Heart left ventricle (tissue), 13 donors: ENCODE measurements around the gene TMEM250.

ENCODE experiments used
- CTCF ChIP-seq, 12 donors: fragments of 200-600 bp; sonication (generic) in 4 of 12; IDR thresholded peaks; one replicate each; pipeline versions ENCODE4 v1.5.0 to v1.8.0; 2018 to 2022; ENCODE audit warnings: antibody characterized with exemption in 12 of 12, mild to moderate bottlenecking in 5 of 12
- POLR2A ChIP-seq, 2 donors: fragments of 450-650 bp; IDR thresholded peaks; one replicate each; pipeline ENCODE4 v1.6.1; 2017; ENCODE audit warnings: antibody characterized with exemption in 2 of 2, mild to moderate bottlenecking in 2 of 2, moderate library complexity in 2 of 2
- donor health status: ischemic (EF 13 %, LVEDD 7.1; RV severe dilation, severe dysfunction).
- donor health status: DM: no; HTN: yes; CAD: no.
- donor health status: DM: no; HTN: no; CAD: no.
- donor health status: ischemic (EF 25% LVEDD 6.9; RV normal size, moderate dysfunction).
- donor health status: ischemic (EF 25% LVEDD 5.7; RV mildly dilated, moderate dysfunction).
- donor health status: ischemic (EF 35%, LVEDD 5.7; RV mildly dilated, moderate dysfunction).
- donor health status: nonischemic (EF 11% LVEDD 7.7; RV severe dilation, severe dysfunction).
- donor health status: DM: yes; HTN: yes; CAD: no.
- donor health status: PGD.
- donor health status: ischemic (EF 29% LVEDD 5.4; RV normal size, mild dysfunction).
- donor health status: nonischemic (EF 23%, LVEDD 6.1; RV moderate dilation, normal function).

- no peak for TF ChIP-seq CTCF (IDR thresholded peaks at IDR 0.05)
- no peak for TF ChIP-seq POLR2A (IDR thresholded peaks at IDR 0.05)
These were observed 41.2 kb upstream of the TMEM250 start for GRCh38 chr9:136159851-136160250.
